Adrenal gland (tissue), 5 donors: ENCODE data around the gene GPC5.

Experiments used
- POLR2A ChIP-seq, 2 donors: fragments of 450-650 bp; IDR thresholded peaks; one replicate each; pipeline ENCODE4 v1.6.1; 2017; ENCODE audit warnings: antibody characterized with exemption in 2 of 2, mild to moderate bottlenecking in 2 of 2, moderate library complexity in 1 of 2
- TF ChIP-seq, protein P1 (sequence below), 6 experiments: fragments of 450-650 bp in 4 of 6; fragments of 200-600 bp in 2 of 6; sonication (generic) in 1 of 6; IDR thresholded peaks; 1 replicate in 5 of 6; 2 replicates in 1 of 6; pipeline versions ENCODE4 v1.5.1 to v1.8.0; 2016 to 2021; ENCODE audit warnings: antibody characterized with exemption in 6 of 6, mild to moderate bottlenecking in 2 of 6, moderate library complexity in 1 of 6
- donor health status: DM: no; HTN: no; CAD: no.

DNA sequence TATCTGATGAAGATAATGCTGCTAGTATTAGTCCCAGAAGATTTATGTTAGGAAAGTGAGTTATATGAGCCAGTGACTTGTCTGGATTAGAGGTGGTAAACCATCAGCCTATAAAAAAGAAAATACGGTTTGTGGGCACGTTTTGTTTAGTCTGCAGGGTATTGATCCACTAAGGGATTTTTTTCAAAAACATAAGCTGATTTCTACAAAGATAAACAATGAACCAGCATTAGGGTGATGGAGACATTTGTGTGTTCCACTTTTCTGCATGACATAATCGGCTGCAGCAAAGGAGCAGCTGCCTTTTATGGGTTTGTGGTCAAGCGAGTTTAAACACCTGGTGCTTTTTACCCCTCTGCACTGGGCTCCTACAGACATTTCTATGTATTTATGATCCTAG is 991.8 kb downstream of the GPC5 start:
- TF ChIP-seq POLR2A (IDR thresholded peaks at IDR 0.05), result no peak
- TF ChIP-seq, protein P1, sequence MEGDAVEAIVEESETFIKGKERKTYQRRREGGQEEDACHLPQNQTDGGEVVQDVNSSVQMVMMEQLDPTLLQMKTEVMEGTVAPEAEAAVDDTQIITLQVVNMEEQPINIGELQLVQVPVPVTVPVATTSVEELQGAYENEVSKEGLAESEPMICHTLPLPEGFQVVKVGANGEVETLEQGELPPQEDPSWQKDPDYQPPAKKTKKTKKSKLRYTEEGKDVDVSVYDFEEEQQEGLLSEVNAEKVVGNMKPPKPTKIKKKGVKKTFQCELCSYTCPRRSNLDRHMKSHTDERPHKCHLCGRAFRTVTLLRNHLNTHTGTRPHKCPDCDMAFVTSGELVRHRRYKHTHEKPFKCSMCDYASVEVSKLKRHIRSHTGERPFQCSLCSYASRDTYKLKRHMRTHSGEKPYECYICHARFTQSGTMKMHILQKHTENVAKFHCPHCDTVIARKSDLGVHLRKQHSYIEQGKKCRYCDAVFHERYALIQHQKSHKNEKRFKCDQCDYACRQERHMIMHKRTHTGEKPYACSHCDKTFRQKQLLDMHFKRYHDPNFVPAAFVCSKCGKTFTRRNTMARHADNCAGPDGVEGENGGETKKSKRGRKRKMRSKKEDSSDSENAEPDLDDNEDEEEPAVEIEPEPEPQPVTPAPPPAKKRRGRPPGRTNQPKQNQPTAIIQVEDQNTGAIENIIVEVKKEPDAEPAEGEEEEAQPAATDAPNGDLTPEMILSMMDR (IDR thresholded peaks at IDR 0.05), result no peak
